Measurements from ENCODE around the gene MAPK12. TPM values are rescaled to one million over a fixed set of nuclear protein-coding genes. Genes with fewer than 3 reads are reported as not detected.

Gene MAPK12
- total and polyA plus RNA-seq, 12 donors: 10.6 to 23.0 (median 16.1) TPM

DNA sequence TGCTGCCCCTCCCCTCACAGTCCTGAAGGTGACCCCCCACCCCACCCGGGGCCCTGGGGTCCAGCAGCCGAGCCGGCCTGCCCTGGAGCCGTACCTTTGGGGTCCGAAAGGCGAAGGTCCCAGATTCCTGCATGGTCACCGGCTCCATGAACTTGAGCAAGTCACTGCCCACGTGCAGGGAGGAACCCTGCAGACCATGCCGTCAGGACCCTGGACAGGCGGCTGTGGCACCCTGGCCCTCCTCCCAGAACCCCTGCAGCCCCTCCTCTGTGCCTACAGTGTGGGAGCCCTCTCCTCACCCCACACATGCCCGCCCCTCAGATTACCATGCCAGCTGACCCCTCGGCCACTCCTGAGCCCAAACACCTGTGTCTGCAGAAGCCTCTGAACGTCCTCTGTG lies 23.0 kb upstream of the MAPK12 start:
- WGBS, 2 donors: 87 to 91% methylated on average over 13 of the region's 13 CpGs

DNA sequence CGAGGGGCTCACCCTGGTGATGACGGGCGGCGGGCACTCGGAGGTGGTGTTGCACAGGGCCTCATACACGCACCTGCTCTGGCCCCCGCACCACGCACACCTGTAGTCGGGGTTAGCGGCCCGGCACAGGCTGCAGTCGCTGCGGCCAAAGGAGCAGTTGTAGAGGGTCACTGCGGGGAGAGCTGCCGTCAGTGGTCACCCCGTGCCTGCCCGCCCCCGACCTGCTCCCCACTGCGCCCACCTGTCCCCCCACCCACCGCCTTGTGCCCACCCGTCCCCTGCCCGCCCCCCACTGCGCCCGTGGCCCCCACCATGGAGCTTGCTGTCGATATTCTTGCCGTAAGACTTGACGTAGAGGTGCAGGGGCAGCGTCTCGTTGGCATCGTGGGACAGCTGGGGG lies 22.3 kb upstream of the MAPK12 start:
- H3K27ac ChIP-seq: no peak overlapping the region
- DNase-seq (no peak), ATAC-seq (no peak)
- H3K4me1 ChIP-seq: peaks cover 0 to 15% (median 0%) of the 10 kb centered on the region in 9 donors
- TF ChIP-seq, protein P1, sequence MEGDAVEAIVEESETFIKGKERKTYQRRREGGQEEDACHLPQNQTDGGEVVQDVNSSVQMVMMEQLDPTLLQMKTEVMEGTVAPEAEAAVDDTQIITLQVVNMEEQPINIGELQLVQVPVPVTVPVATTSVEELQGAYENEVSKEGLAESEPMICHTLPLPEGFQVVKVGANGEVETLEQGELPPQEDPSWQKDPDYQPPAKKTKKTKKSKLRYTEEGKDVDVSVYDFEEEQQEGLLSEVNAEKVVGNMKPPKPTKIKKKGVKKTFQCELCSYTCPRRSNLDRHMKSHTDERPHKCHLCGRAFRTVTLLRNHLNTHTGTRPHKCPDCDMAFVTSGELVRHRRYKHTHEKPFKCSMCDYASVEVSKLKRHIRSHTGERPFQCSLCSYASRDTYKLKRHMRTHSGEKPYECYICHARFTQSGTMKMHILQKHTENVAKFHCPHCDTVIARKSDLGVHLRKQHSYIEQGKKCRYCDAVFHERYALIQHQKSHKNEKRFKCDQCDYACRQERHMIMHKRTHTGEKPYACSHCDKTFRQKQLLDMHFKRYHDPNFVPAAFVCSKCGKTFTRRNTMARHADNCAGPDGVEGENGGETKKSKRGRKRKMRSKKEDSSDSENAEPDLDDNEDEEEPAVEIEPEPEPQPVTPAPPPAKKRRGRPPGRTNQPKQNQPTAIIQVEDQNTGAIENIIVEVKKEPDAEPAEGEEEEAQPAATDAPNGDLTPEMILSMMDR (IDR thresholded peaks at IDR 0.05): no peak
- intact Hi-C loops (cut with DNase I): no loop called here
- H3K27me3 ChIP-seq: no peaks in the 10 kb centered on the region
- 94 to 95% methylated on average over 30 of the region's 30 CpGs for WGBS, 2 donors
- H3K4me3 ChIP-seq: no peak overlapping the region
- H3K36me3 ChIP-seq: peaks cover 7 to 95% (median 77%) of the 10 kb centered on the region in 9 donors
- no peaks in the 10 kb centered on the region for H3K9me3 ChIP-seq

More for the DNA sequence above, 23.0 kb upstream of the MAPK12 start:
- no peak for ATAC-seq
- H3K27me3 ChIP-seq: no peaks in the 10 kb centered on the region
- peaks cover 0 to 15% (median 0%) of the 10 kb centered on the region in 9 donors for H3K4me1 ChIP-seq
- intact Hi-C loops (cut with DNase I): no loop called here
- H3K4me3 ChIP-seq: no peak overlapping the region
- no peak for DNase-seq
- H3K9me3 ChIP-seq: no peaks in the 10 kb centered on the region
- peaks cover 7 to 95% (median 77%) of the 10 kb centered on the region in 9 donors for H3K36me3 ChIP-seq
- TF ChIP-seq, protein P1 (IDR thresholded peaks at IDR 0.05): no peak
- H3K27ac ChIP-seq: no peak overlapping the region

DNA sequence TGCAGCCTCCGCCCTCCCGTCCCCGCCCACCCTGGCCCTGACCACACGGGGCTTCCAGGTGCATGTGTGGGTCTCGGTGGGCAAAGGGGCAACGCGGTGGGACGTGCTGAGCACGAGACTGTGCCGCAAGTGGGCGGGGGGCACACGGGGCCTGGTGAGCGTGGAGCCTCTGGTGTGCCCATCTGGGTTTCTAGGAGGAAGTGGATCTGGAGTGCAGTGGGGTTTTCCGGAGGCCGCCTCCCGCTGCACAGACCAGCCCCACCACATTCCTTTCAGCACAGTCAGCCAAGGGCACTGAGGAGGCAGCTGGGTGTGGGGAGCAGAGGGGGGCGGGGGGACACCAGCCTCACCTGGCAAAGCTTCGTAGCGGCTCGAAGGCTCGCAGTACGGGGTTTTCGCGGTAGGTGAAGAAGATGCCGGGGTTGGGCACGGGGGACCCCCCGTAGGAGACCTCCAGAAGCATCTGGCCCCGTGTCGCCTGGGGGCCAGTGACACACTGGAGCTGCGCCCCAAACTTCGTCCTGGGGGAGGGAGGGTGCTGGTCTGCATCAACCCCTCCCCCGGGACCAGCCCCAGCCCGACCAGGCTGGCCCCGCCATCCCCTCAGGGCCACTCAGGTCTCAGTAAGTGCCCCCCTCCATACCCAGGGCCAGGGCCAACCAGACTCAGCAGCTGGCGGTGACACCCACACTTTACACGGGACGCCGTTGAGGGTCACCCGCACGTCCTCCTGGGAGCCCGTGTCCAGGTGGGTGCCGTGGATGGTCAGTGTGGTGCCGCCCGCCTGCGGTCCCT lies 21.1 kb upstream of the MAPK12 start:
- H3K4me1 ChIP-seq: peaks cover 0 to 15% (median 0%) of the 10 kb centered on the region in 9 donors
- no peaks in the 10 kb centered on the region for H3K27me3 ChIP-seq
- no peak overlapping the region for H3K4me3 ChIP-seq
- no peak for DNase-seq
- intact Hi-C loops (cut with DNase I): no loop called here
- no peaks in the 10 kb centered on the region for H3K9me3 ChIP-seq
- peak in 7 of 8 donors; percentile 1 to 55 (median 35) for ATAC-seq
- peaks cover 7 to 95% (median 73%) of the 10 kb centered on the region in 9 donors for H3K36me3 ChIP-seq
- peak overlapping the region in 2 of 10 donors; percentile 39 to 41 for H3K27ac ChIP-seq
- 78 to 85% methylated on average over 43 to 45 of the region's 45 CpGs for WGBS, 2 donors
- TF ChIP-seq, protein P1 (IDR thresholded peaks at IDR 0.05): no peak

DNA sequence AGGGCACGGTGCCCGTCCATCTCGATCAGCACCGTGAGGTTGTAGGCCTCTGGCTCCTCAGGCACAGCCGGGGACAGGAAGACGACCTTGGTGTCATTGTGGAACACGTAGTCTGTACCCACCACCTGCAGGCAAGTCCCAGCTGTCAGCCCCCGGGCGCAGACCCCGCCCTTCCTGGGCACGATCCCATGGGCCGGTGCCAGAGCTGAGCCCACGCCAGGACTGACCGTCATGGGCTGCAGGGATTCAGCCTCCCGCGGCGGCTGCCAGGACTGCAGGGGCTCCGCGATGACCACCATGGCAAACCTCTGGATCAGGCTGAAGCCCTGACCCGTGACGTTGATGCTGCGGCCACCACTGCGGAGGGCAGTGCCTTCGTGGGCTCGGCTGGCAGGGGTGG lies 20.5 kb upstream of the MAPK12 start:
- no peak overlapping the region for H3K4me3 ChIP-seq
- H3K36me3 ChIP-seq: peaks cover 7 to 95% (median 73%) of the 10 kb centered on the region in 9 donors
- peak overlapping the region in 3 of 10 donors; percentile 39 to 45 (median 41) for H3K27ac ChIP-seq
- H3K9me3 ChIP-seq: no peaks in the 10 kb centered on the region
- DNase-seq (no peak), ATAC-seq (peak; percentile 43 to 78 (median 56))
- H3K4me1 ChIP-seq: peaks cover 0 to 15% (median 0%) of the 10 kb centered on the region in 9 donors
- WGBS, 2 donors: 44 to 63% methylated on average over 25 of the region's 25 CpGs
- intact Hi-C loops (cut with DNase I): no loop called here
- TF ChIP-seq, protein P1 (IDR thresholded peaks at IDR 0.05): peak in 1 of 9 donors; percentile 21
- H3K27me3 ChIP-seq: no peaks in the 10 kb centered on the region

Measured in heart right ventricle (tissue), 16 donors.